Measurements from ENCODE around the gene TRIO.

TRIO gene

GRCh38 chr5:14429101-14430050 is 286.2 kb downstream of the TRIO start (continued):
- TF ChIP-seq ZSCAN5A (tag by site-specific recombination; IDR thresholded peaks at IDR 0.05) (no peak), ZNF404 (tag by site-specific recombination; IDR thresholded peaks at IDR 0.05) (no peak)

- CTCF ChIA-PET = no interaction called here
- H3K36me3 ChIP-seq (ENCODE audit: control insufficient read depth in 2 of 2, insufficient read depth in 1 of 2, low read length in 2 of 2) = peaks cover 6 to 18% of the 10 kb centered on the region in 2 experiments; a peak in 2 of 3 replicates
These were observed 288.4 kb downstream of the TRIO start for GRCh38 chr5:14431534-14431933.

More at GRCh38 chr5:14431534-14431933, 288.4 kb downstream of the TRIO start:
- no peak overlapping the region for H3K4me3 ChIP-seq (ENCODE audit: low read depth, low read length)
- peaks cover 2% of the 10 kb centered on the region; the same call in 1 of the 2 replicates for H3K4me1 ChIP-seq (ENCODE audit: control insufficient read depth, insufficient read depth, low read length)
- TF ChIP-seq ZNF184 (tag by site-specific recombination; IDR thresholded peaks at IDR 0.05) = no peak
- TF ChIP-seq ZNF391 (tag by site-specific recombination; IDR thresholded peaks at IDR 0.05; ENCODE audit: borderline replicate concordance, low read depth) = no peak
- no peak for TF ChIP-seq GLI4 (tag by site-specific recombination; IDR thresholded peaks at IDR 0.05)
- TF ChIP-seq ZFHX2 (tag by site-specific recombination; conservative IDR thresholded peaks at IDR 0.05) = no peak
- no peak for TF ChIP-seq ZBTB6 (tag by site-specific recombination; IDR thresholded peaks at IDR 0.05)
- no peak for TF ChIP-seq ZNF501 (tag by site-specific recombination; IDR thresholded peaks at IDR 0.05)
- no peak for TF ChIP-seq ZBTB17 (tag by site-specific recombination; IDR thresholded peaks at IDR 0.05)
- TF ChIP-seq GLI2 (tag by site-specific recombination; IDR thresholded peaks at IDR 0.05; ENCODE audit: borderline replicate concordance, low read depth) = no peak
- no peak for TF ChIP-seq ZNF341 (tag by site-specific recombination; IDR thresholded peaks at IDR 0.05; ENCODE audit: low read depth)
- no peak for TF ChIP-seq KLF9 (tag by site-specific recombination; IDR thresholded peaks at IDR 0.05; ENCODE audit: low read depth)
- no peak for TF ChIP-seq ZNF692 (tag by site-specific recombination; IDR thresholded peaks at IDR 0.05)
- no peak for TF ChIP-seq BCL6B (tag by site-specific recombination; IDR thresholded peaks at IDR 0.05)
- no peak for TF ChIP-seq REST (tag by site-specific recombination; IDR thresholded peaks at IDR 0.05)
- no peak overlapping the region for H3K27ac ChIP-seq (ENCODE audit: extremely low read depth, low read depth, low read length)
- H3K9me3 ChIP-seq (ENCODE audit: control insufficient read depth, insufficient read depth, low read depth, low read length) = no peaks in the 10 kb centered on the region
- POLR2A ChIA-PET = no interaction called here
